ENCODE results near the gene ZNF585A. TPM values are rescaled to one million over a fixed set of nuclear protein-coding genes. Genes with fewer than 3 reads are reported as not detected.

ZNF585A gene
- total RNA-seq (10 to 100 TPM in 4 of 5 donors, 1 to 10 TPM in 1; 4.4 to 23.8 (median 14.2) TPM), total RNA-seq (3.0 to 18.2 (median 4.9) reads per million in 29 experiments)
- total RNA-seq (2013): 28.8 TPM

GRCh38 chr19:37172368-37173366 is at the start of gene ZNF585A:
ZNF585A (minus strand) TSS chr19:37172695; CDS start chr19:37169910, 2,785 bp downstream.
- H3K36me3 ChIP-seq (ENCODE audit: control insufficient read depth in 2 of 2, extremely low read depth in 1 of 2, insufficient read depth in 1 of 2, low read length in 1 of 2): peaks cover 7 to 20% of the 10 kb centered on the region in 2 donors
- no peak within 1 kb of the TSS for H3K27ac Mint-ChIP-seq
- H3K27me3 Mint-ChIP-seq: no peaks in the 10 kb centered on the region
- peak within 1 kb of the TSS in 1 of 3 donors; percentile 45 for H3K4me3 Mint-ChIP-seq
- 5% methylated on average over 22 of the region's 30 CpGs for WGBS (ENCODE audit: insufficient coverage)
- DNase-seq (peak; percentile 85 to 96 (median 89)), ATAC-seq (replicated peaks in 1 of 4) (peak; percentile 99 to 100 (median 99))
- peaks cover 2% of the 10 kb centered on the region for H3K9me3 ChIP-seq
- peaks cover 0 to 6% (median 4%) of the 10 kb centered on the region in 3 donors for H3K4me1 Mint-ChIP-seq
- CTCF ChIA-PET: interaction anchor here in 1 of 2 donors (0.6 to 1.9 kb wide), 3 partner anchors 36 to 198 kb away, joined by 3 to 4 read pairs (median 4); partner anchors contain the start of gene ZNF527
- H3K27ac ChIP-seq (ENCODE audit: low read length): peak within 1 kb of the TSS; percentile 76
- H3K36me3 Mint-ChIP-seq: peaks cover 36% of the 10 kb centered on the region
- H3K9me3 Mint-ChIP-seq: peaks cover 7 to 29% (median 28%) of the 10 kb centered on the region in 3 donors
- H3K4me1 ChIP-seq (ENCODE audit: control insufficient read depth in 1 of 2, extremely low read depth in 1 of 2, insufficient read depth in 2 of 2, low read length in 2 of 2): peaks cover 6 to 7% of the 10 kb centered on the region in 2 experiments
- peak within 1 kb of the TSS; percentile 75 to 93 for H3K4me3 ChIP-seq (ENCODE audit: control insufficient read depth in 1 of 2, extremely low read depth in 1 of 2, low read length in 1 of 2)
- POLR2A ChIA-PET: interaction anchor here in 1 of 2 donors (0.6 to 1.2 kb wide), 2 partner anchors 45 to 684 kb away, joined by 3 to 5 read pairs; partner anchors contain the start of gene ZNF383
- H3K27me3 ChIP-seq (replicated peaks in 1 of 2; ENCODE audit: control insufficient read depth in 2 of 2, extremely low read depth in 1 of 2, insufficient read depth in 2 of 2, low read length in 1 of 2): no peaks in the 10 kb centered on the region

- H3K9me3 Mint-ChIP-seq: peaks cover 5 to 16% (median 14%) of the 10 kb centered on the region in 3 donors
- Histone ChIP-seq H3K36me3 (ENCODE audit: control insufficient read depth in 2 of 2, extremely low read depth in 1 of 2, insufficient read depth in 1 of 2, low read length in 1 of 2) (peaks cover under 1 to 29% of the 10 kb centered on the region in 2 donors), H3K9me3 (no peaks in the 10 kb centered on the region), H3K4me1 (ENCODE audit: control insufficient read depth in 1 of 2, extremely low read depth in 1 of 2, insufficient read depth in 2 of 2, low read length in 2 of 2) (peaks cover 9 to 12% of the 10 kb centered on the region in 2 experiments), H3K27me3 (replicated peaks in 1 of 2; ENCODE audit: control insufficient read depth in 2 of 2, extremely low read depth in 1 of 2, insufficient read depth in 2 of 2, low read length in 1 of 2) (no peaks in the 10 kb centered on the region), H3K27ac (ENCODE audit: low read length) (no peak overlapping the region), H3K4me3 (ENCODE audit: control insufficient read depth in 1 of 2, extremely low read depth in 1 of 2, low read length in 1 of 2) (no peak overlapping the region)
- H3K27ac Mint-ChIP-seq: no peak overlapping the region
- ChIA-PET POLR2A (no interaction called here), CTCF (no interaction called here)
- H3K27me3 Mint-ChIP-seq: no peaks in the 10 kb centered on the region
- no peak overlapping the region for H3K4me3 Mint-ChIP-seq
- DNase-seq (no peak), ATAC-seq (replicated peaks in 1 of 4) (no peak)
- H3K4me1 Mint-ChIP-seq: peaks cover 27 to 37% (median 37%) of the 10 kb centered on the region in 3 donors
- peaks cover 57% of the 10 kb centered on the region for H3K36me3 Mint-ChIP-seq
- WGBS (ENCODE audit: insufficient coverage): no CpG with 5 or more reads among the region's 2 CpGs
These were observed 48.6 kb upstream of the ZNF585A start for GRCh38 chr19:37221136-37221535.

GRCh38 chr19:37220383-37220782 is 47.9 kb upstream of the ZNF585A start:
- ChIA-PET CTCF (no interaction called here), POLR2A (no interaction called here)
- Mint-ChIP-seq H3K4me1 (peaks cover 27 to 37% (median 37%) of the 10 kb centered on the region in 3 donors), H3K36me3 (peaks cover 49% of the 10 kb centered on the region), H3K27ac (no peak overlapping the region), H3K9me3 (peaks cover 5 to 13% (median 12%) of the 10 kb centered on the region in 3 donors), H3K4me3 (peak overlapping the region; percentile 13 to 99 (median 90)), H3K27me3 (no peaks in the 10 kb centered on the region)
- no CpG with 5 or more reads among the region's 3 CpGs for WGBS (ENCODE audit: insufficient coverage)
- Histone ChIP-seq H3K27me3 (replicated peaks in 1 of 2; ENCODE audit: control insufficient read depth in 2 of 2, extremely low read depth in 1 of 2, insufficient read depth in 2 of 2, low read length in 1 of 2) (no peaks in the 10 kb centered on the region), H3K4me1 (ENCODE audit: control insufficient read depth in 1 of 2, extremely low read depth in 1 of 2, insufficient read depth in 2 of 2, low read length in 2 of 2) (peaks cover 9 to 12% of the 10 kb centered on the region in 2 experiments), H3K4me3 (ENCODE audit: control insufficient read depth in 1 of 2, extremely low read depth in 1 of 2, low read length in 1 of 2) (no peak overlapping the region), H3K9me3 (no peaks in the 10 kb centered on the region), H3K27ac (ENCODE audit: low read length) (no peak overlapping the region), H3K36me3 (ENCODE audit: control insufficient read depth in 2 of 2, extremely low read depth in 1 of 2, insufficient read depth in 1 of 2, low read length in 1 of 2) (peaks cover 0 to 23% of the 10 kb centered on the region in 2 donors)
- ATAC-seq (replicated peaks in 1 of 4): no peak
- DNase-seq: no peak

- peaks cover 46% of the 10 kb centered on the region for H3K36me3 Mint-ChIP-seq
- H3K27me3 Mint-ChIP-seq: no peaks in the 10 kb centered on the region
- Histone ChIP-seq H3K36me3 (ENCODE audit: control insufficient read depth in 2 of 2, extremely low read depth in 1 of 2, insufficient read depth in 1 of 2, low read length in 1 of 2) (peaks cover 0 to 18% of the 10 kb centered on the region in 2 donors), H3K9me3 (no peaks in the 10 kb centered on the region), H3K4me3 (ENCODE audit: control insufficient read depth in 1 of 2, extremely low read depth in 1 of 2, low read length in 1 of 2) (peak overlapping the region; percentile 78 to 100), H3K27ac (ENCODE audit: low read length) (peak overlapping the region; percentile 82), H3K27me3 (replicated peaks in 1 of 2; ENCODE audit: control insufficient read depth in 2 of 2, extremely low read depth in 1 of 2, insufficient read depth in 2 of 2, low read length in 1 of 2) (no peaks in the 10 kb centered on the region), H3K4me1 (ENCODE audit: control insufficient read depth in 1 of 2, extremely low read depth in 1 of 2, insufficient read depth in 2 of 2, low read length in 2 of 2) (peaks cover 9 to 12% of the 10 kb centered on the region in 2 experiments)
- CTCF ChIA-PET: no interaction called here
- H3K9me3 Mint-ChIP-seq: peaks cover 8 to 13% (median 11%) of the 10 kb centered on the region in 3 donors
- no peak for ATAC-seq (replicated peaks in 1 of 4)
- peak overlapping the region; percentile 99 to 100 for H3K27ac Mint-ChIP-seq
- DNase-seq: no peak
- POLR2A ChIA-PET: no interaction called here
- peaks cover 27 to 37% (median 37%) of the 10 kb centered on the region in 3 donors for H3K4me1 Mint-ChIP-seq
- peak overlapping the region; percentile 90 to 99 (median 94) for H3K4me3 Mint-ChIP-seq
- 43% methylated on average over 5 of the region's 6 CpGs for WGBS (ENCODE audit: insufficient coverage)
These were observed 46.1 kb upstream of the ZNF585A start for GRCh38 chr19:37218592-37218935.

- peak within 1 kb of the TSS; percentile 82 for H3K27ac ChIP-seq (ENCODE audit: low read length)
- Mint-ChIP-seq H3K9me3 (peaks cover 8 to 11% (median 8%) of the 10 kb centered on the region in 3 donors), H3K4me1 (peaks cover 27 to 37% (median 35%) of the 10 kb centered on the region in 3 donors), H3K27me3 (no peaks in the 10 kb centered on the region), H3K4me3 (peak within 1 kb of the TSS; percentile 90 to 99 (median 94)), H3K27ac (peak within 1 kb of the TSS; percentile 99 to 100), H3K36me3 (peaks cover 44% of the 10 kb centered on the region)
- CTCF ChIA-PET: interaction anchor here in 1 of 2 donors (0.6 kb wide), 1 partner anchor 13 kb away, joined by 3 read pairs; no protein-coding TSS in a partner anchor
- H3K9me3 ChIP-seq: no peaks in the 10 kb centered on the region
- under 1% methylated on average over 41 of the region's 44 CpGs for WGBS (ENCODE audit: insufficient coverage)
- H3K4me3 ChIP-seq (ENCODE audit: control insufficient read depth in 1 of 2, extremely low read depth in 1 of 2, low read length in 1 of 2): peak within 1 kb of the TSS; percentile 78 to 100
- ATAC-seq (replicated peaks in 1 of 4): peak; percentile 88 to 92 (median 90)
- POLR2A ChIA-PET: interaction anchor here in 1 of 2 donors (0.6 kb wide), 1 partner anchor 46 kb away, joined by 5 read pairs; the partner anchor contains the start of gene ZNF585A
- H3K4me1 ChIP-seq (ENCODE audit: control insufficient read depth in 1 of 2, extremely low read depth in 1 of 2, insufficient read depth in 2 of 2, low read length in 2 of 2): peaks cover 9 to 12% of the 10 kb centered on the region in 2 experiments
- peak; percentile 61 to 86 (median 75) for DNase-seq
- H3K27me3 ChIP-seq (replicated peaks in 1 of 2; ENCODE audit: control insufficient read depth in 2 of 2, extremely low read depth in 1 of 2, insufficient read depth in 2 of 2, low read length in 1 of 2): no peaks in the 10 kb centered on the region
- peaks cover 0 to 18% of the 10 kb centered on the region in 2 donors for H3K36me3 ChIP-seq (ENCODE audit: control insufficient read depth in 2 of 2, extremely low read depth in 1 of 2, insufficient read depth in 1 of 2, low read length in 1 of 2)
These were observed 45.5 kb upstream of the ZNF585A start, which contains the start of gene ZNF383 for GRCh38 chr19:37217775-37218591. ZNF383 (plus strand) TSS chr19:37218214; CDS start chr19:37230454, 12,240 bp downstream.

All from T-cell (primary cell).